GM19025 (cell line): ENCODE results near the gene SLC26A4.
"Not testable (repeated sequence)": the region's sequence is repeated elsewhere in the genome, so short reads cannot be mapped to it uniquely, and the experiment has no call there.

Source experiments
- ATAC-seq: cut with Tn5 transposase; IDR thresholded peaks from one replicate; pipeline ENCODE4 v1.9.1; 2021; ENCODE audit warnings: mild to moderate bottlenecking, low read depth, moderate library complexity; ENCODE audit not compliant: unreplicated experiment

The SLC26A4 gene

GRCh38 chr7:107660381-107661080 lies at the start of gene SLC26A4:
Gene SLC26A4, plus strand, starts transcription at chr7:107660828. Its CDS starts 814 bp downstream, at chr7:107661642.
- no peak for ATAC-seq

- ATAC-seq = no peak
Observed at GRCh38 chr7:107613439-107613838, 47.2 kb upstream of the SLC26A4 start.

- no peak for ATAC-seq
Observed at GRCh38 chr7:107613948-107614347, 46.7 kb upstream of the SLC26A4 start.

GRCh38 chr7:107614425-107614824 lies 46.2 kb upstream of the SLC26A4 start:
- no peak for ATAC-seq

GRCh38 chr7:107615910-107616680 lies 44.5 kb upstream of the SLC26A4 start:
- ATAC-seq = no peak

GRCh38 chr7:107622429-107622828 lies 38.2 kb upstream of the SLC26A4 start:
- no peak for ATAC-seq

- ATAC-seq = no peak
Observed at GRCh38 chr7:107622894-107623293, 37.7 kb upstream of the SLC26A4 start.

- ATAC-seq = no peak
Observed at GRCh38 chr7:107627002-107627401, 33.6 kb upstream of the SLC26A4 start.

- no peak for ATAC-seq
Observed at GRCh38 chr7:107628461-107629064, 32.1 kb upstream of the SLC26A4 start.

- no peak for ATAC-seq
Observed at GRCh38 chr7:107630342-107630741, 30.3 kb upstream of the SLC26A4 start.

- no peak for ATAC-seq
Observed at GRCh38 chr7:107631588-107632491, 28.8 kb upstream of the SLC26A4 start.

GRCh38 chr7:107632492-107632865 lies 28.1 kb upstream of the SLC26A4 start:
- no peak for ATAC-seq

- peak; percentile 92 for ATAC-seq
Observed at GRCh38 chr7:107638594-107638993, 22.0 kb upstream of the SLC26A4 start.

GRCh38 chr7:107639070-107639469 lies 21.6 kb upstream of the SLC26A4 start:
- not testable (repeated sequence) for ATAC-seq

GRCh38 chr7:107641676-107642075 lies 19.0 kb upstream of the SLC26A4 start:
- no peak for ATAC-seq

GRCh38 chr7:107642501-107642900 lies 18.1 kb upstream of the SLC26A4 start:
- no peak for ATAC-seq

GRCh38 chr7:107643407-107643806 lies 17.2 kb upstream of the SLC26A4 start:
- ATAC-seq = no peak

GRCh38 chr7:107643938-107644308 lies 16.7 kb upstream of the SLC26A4 start:
- no peak for ATAC-seq

GRCh38 chr7:107644309-107644974 lies 16.2 kb upstream of the SLC26A4 start:
- ATAC-seq = no peak

- ATAC-seq = no peak
Observed at GRCh38 chr7:107652642-107653041, 8.0 kb upstream of the SLC26A4 start.
